ENCODE measurements around the gene KLHL3. TPM values are rescaled to one million over a fixed set of nuclear protein-coding genes. Genes with fewer than 3 reads are reported as not detected.

The KLHL3 gene
- total RNA-seq, 1 donor from 2014 or later, result 8.9 TPM

GRCh38 chr5:137658324-137658723 is 77.6 kb downstream of the KLHL3 start:
- Histone ChIP-seq H4K20me1 (ENCODE audit: insufficient read depth, low read length) (no peaks in the 10 kb centered on the region), H3K9ac (ENCODE audit: low read length) (no peak overlapping the region), H3K4me2 (ENCODE audit: low read length) (no peak overlapping the region), H3K27ac (ENCODE audit: low read depth, low read length) (no peak overlapping the region), H2AFZ (ENCODE audit: low read depth, low read length) (no peak overlapping the region), H3K4me3 (ENCODE audit: insufficient read depth, low read depth, low read length) (no peak overlapping the region), H3K27me3 (ENCODE audit: insufficient read depth, low read length) (no peaks in the 10 kb centered on the region), H3K79me2 (ENCODE audit: insufficient read depth, low read length) (no peaks in the 10 kb centered on the region), H3K9me3 (ENCODE audit: insufficient read depth, low read depth, low read length) (no peaks in the 10 kb centered on the region), H3K4me1 (ENCODE audit: insufficient read depth, low read length) (no peaks in the 10 kb centered on the region), H3K36me3 (ENCODE audit: insufficient read depth, low read length) (no peaks in the 10 kb centered on the region)
- Mint-ChIP-seq H3K9me3 (ENCODE audit: unreplicated experiment) (no peaks in the 10 kb centered on the region), H3K4me1 (ENCODE audit: low read depth, unreplicated experiment) (no peaks in the 10 kb centered on the region), H3K27ac (ENCODE audit: unreplicated experiment) (no peak overlapping the region), H3K36me3 (ENCODE audit: low read depth, unreplicated experiment) (peaks cover 10% of the 10 kb centered on the region), H3K4me3 (ENCODE audit: unreplicated experiment) (no peak overlapping the region), H3K27me3 (ENCODE audit: low read depth, unreplicated experiment) (no peaks in the 10 kb centered on the region)
- DNase-seq (ENCODE audit: low read depth) (no peak), FAIRE-seq (no peak)
- TF ChIP-seq, protein P1, sequence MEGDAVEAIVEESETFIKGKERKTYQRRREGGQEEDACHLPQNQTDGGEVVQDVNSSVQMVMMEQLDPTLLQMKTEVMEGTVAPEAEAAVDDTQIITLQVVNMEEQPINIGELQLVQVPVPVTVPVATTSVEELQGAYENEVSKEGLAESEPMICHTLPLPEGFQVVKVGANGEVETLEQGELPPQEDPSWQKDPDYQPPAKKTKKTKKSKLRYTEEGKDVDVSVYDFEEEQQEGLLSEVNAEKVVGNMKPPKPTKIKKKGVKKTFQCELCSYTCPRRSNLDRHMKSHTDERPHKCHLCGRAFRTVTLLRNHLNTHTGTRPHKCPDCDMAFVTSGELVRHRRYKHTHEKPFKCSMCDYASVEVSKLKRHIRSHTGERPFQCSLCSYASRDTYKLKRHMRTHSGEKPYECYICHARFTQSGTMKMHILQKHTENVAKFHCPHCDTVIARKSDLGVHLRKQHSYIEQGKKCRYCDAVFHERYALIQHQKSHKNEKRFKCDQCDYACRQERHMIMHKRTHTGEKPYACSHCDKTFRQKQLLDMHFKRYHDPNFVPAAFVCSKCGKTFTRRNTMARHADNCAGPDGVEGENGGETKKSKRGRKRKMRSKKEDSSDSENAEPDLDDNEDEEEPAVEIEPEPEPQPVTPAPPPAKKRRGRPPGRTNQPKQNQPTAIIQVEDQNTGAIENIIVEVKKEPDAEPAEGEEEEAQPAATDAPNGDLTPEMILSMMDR (IDR thresholded peaks at IDR 0.05; ENCODE audit: insufficient read depth, low read depth, low read length), result no peak
- TF ChIP-seq EZH2 (IDR thresholded peaks at IDR 0.05; ENCODE audit: insufficient read depth, low read length), result no peak

DNA sequence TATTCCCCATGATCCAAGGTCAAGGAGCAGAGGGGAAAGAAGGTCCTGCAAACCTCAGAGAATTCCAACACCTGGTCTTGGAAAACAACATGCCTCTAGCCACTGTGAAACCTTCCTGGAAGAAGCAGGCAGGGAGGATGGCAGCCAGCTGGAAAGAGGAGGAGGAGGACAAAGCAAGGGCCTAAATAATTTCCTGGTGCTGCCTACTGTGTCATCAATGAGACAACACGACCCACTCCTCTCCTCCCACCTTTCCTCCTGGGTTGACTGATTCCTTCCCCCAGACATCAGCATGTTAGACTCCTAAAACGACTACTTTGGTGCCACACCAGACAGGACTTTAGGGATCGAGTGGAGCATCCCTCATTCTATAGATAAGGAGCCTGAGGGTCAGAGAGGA is 78.8 kb downstream of the KLHL3 start:
- Mint-ChIP-seq H3K27ac (ENCODE audit: unreplicated experiment) (no peak overlapping the region), H3K4me1 (ENCODE audit: low read depth, unreplicated experiment) (no peaks in the 10 kb centered on the region), H3K4me3 (ENCODE audit: unreplicated experiment) (no peak overlapping the region), H3K9me3 (ENCODE audit: unreplicated experiment) (no peaks in the 10 kb centered on the region), H3K36me3 (ENCODE audit: low read depth, unreplicated experiment) (peaks cover 10% of the 10 kb centered on the region), H3K27me3 (ENCODE audit: low read depth, unreplicated experiment) (no peaks in the 10 kb centered on the region)
- Histone ChIP-seq H4K20me1 (ENCODE audit: insufficient read depth, low read length) (no peaks in the 10 kb centered on the region), H3K4me1 (ENCODE audit: insufficient read depth, low read length) (no peaks in the 10 kb centered on the region), H3K9me3 (ENCODE audit: insufficient read depth, low read depth, low read length) (no peaks in the 10 kb centered on the region), H3K27me3 (ENCODE audit: insufficient read depth, low read length) (no peaks in the 10 kb centered on the region), H3K4me3 (ENCODE audit: insufficient read depth, low read depth, low read length) (no peak overlapping the region), H3K4me2 (ENCODE audit: low read length) (no peak overlapping the region), H3K36me3 (ENCODE audit: insufficient read depth, low read length) (no peaks in the 10 kb centered on the region), H3K27ac (ENCODE audit: low read depth, low read length) (no peak overlapping the region), H3K9ac (ENCODE audit: low read length) (no peak overlapping the region), H3K79me2 (ENCODE audit: insufficient read depth, low read length) (no peaks in the 10 kb centered on the region), H2AFZ (ENCODE audit: low read depth, low read length) (no peak overlapping the region)
- DNase-seq (ENCODE audit: low read depth), result no peak
- FAIRE-seq, result no peak
- no peak for TF ChIP-seq EZH2 (IDR thresholded peaks at IDR 0.05; ENCODE audit: insufficient read depth, low read length)
- TF ChIP-seq, protein P1 (IDR thresholded peaks at IDR 0.05; ENCODE audit: insufficient read depth, low read depth, low read length), result no peak

DNA sequence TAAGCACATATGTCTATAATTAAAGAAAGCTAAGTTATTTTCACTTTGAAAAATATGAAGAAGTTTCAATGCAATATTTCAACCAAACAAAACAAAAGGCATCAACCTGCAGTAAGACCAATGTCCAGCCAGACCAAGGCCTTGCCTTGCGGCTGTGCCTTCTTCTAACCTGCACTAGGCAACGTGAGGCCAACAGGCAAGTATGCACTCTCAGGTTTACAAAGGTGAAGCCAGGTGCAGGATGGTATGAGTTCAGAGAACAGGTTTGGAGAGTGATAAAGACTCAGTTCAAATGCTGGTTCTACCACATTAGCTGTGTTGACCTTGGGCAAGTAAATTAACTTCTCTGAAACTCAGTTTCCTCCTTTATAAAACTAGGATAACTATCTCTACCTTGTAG is 79.3 kb downstream of the KLHL3 start:
- Histone ChIP-seq H3K79me2 (ENCODE audit: insufficient read depth, low read length) (no peaks in the 10 kb centered on the region), H3K9ac (ENCODE audit: low read length) (no peak overlapping the region), H3K9me3 (ENCODE audit: insufficient read depth, low read depth, low read length) (no peaks in the 10 kb centered on the region), H2AFZ (ENCODE audit: low read depth, low read length) (no peak overlapping the region), H3K4me2 (ENCODE audit: low read length) (no peak overlapping the region), H4K20me1 (ENCODE audit: insufficient read depth, low read length) (no peaks in the 10 kb centered on the region), H3K4me1 (ENCODE audit: insufficient read depth, low read length) (no peaks in the 10 kb centered on the region), H3K27me3 (ENCODE audit: insufficient read depth, low read length) (no peaks in the 10 kb centered on the region), H3K27ac (ENCODE audit: low read depth, low read length) (no peak overlapping the region), H3K4me3 (ENCODE audit: insufficient read depth, low read depth, low read length) (no peak overlapping the region), H3K36me3 (ENCODE audit: insufficient read depth, low read length) (no peaks in the 10 kb centered on the region)
- H3K27me3 Mint-ChIP-seq (ENCODE audit: low read depth, unreplicated experiment), result no peaks in the 10 kb centered on the region
- FAIRE-seq (no peak), DNase-seq (ENCODE audit: low read depth) (no peak)
- TF ChIP-seq, protein P1 (IDR thresholded peaks at IDR 0.05; ENCODE audit: insufficient read depth, low read depth, low read length), result no peak
- TF ChIP-seq EZH2 (IDR thresholded peaks at IDR 0.05; ENCODE audit: insufficient read depth, low read length), result no peak
- peaks cover 10% of the 10 kb centered on the region for H3K36me3 Mint-ChIP-seq (ENCODE audit: low read depth, unreplicated experiment)
- no peaks in the 10 kb centered on the region for H3K4me1 Mint-ChIP-seq (ENCODE audit: low read depth, unreplicated experiment)
- H3K9me3 Mint-ChIP-seq (ENCODE audit: unreplicated experiment), result no peaks in the 10 kb centered on the region
- no peak overlapping the region for H3K4me3 Mint-ChIP-seq (ENCODE audit: unreplicated experiment)
- H3K27ac Mint-ChIP-seq (ENCODE audit: unreplicated experiment), result no peak overlapping the region

Measured in astrocyte (in vitro differentiated cells and primary cell).